Activated CD8-positive, alpha-beta memory T cell treated with anti-CD3 and anti-CD28 coated beads for 4 hours (primary cell): ENCODE results near the gene EIF3I.
"Not testable (repeated sequence)": the region's sequence is repeated elsewhere in the genome, so short reads cannot be mapped to it uniquely, and the experiment has no call there.

Source experiments
- DNase-seq, 2 donors: peaks; one replicate each; pipeline ENCODE4 v3.0.0-alpha.2; 2020; ENCODE audit warnings: low read depth in 2 of 2

The EIF3I gene

DNA sequence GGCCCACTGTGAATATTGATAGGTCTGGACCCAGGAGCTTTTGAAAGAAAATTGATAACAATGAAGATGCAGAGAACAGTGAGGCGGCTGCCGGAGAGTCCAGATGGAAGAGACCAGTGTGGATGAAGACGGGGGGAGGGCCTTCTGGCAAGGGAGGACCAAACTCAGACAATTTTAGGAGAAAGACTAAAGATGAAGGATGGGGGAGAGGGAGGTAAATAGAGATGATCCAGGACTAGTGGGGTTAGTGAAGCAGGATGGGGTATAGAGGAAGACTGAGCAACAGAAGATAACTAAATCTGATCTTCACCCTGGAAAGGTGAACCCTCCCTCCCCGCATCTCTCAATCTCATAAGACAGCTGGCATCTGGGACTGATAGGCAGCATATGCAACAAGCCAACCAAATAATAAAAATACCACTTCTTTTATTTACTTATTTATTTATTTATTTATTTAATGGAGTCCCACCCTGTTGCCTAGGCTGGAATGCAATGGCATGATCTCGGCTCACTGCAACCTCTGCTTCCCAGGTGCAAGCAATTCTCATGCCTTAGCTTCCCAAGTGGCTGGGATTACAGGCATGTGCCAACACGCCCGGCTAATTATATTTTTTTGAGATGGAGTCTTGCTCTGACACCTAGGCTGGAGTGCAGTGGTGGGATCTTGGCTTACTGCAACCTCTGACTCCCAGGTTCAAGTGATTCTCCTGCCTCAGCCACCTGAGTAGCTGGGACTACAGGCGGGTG is 10.5 kb downstream of the EIF3I start:
- DNase-seq, result no peak

- no peak for DNase-seq
These were observed 12.6 kb downstream of the EIF3I start for GRCh38 chr1:32234792-32235191.

DNA sequence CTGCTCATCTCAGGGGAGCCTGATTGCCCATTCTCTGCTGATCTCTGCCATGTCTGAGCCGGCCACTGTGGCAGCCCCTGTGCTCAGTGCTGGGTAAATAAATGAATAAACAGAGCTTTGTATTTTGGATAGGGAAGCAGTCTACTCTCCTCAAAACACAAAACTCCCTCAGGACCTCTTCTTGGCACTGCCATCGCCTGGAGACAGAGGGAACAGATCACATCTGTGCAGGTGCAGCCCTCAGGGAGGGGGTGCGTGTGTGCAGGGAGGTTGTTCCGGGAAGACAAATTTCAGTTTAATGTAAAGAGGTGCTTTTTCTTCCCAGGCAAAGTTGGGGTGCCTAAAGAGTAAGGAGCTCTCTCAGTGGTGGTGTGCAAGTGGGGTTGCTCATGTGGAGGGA is 17.1 kb downstream of the EIF3I start:
- DNase-seq, result no peak

GRCh38 chr1:32239790-32240139 is 17.6 kb downstream of the EIF3I start:
- no peak for DNase-seq

DNA sequence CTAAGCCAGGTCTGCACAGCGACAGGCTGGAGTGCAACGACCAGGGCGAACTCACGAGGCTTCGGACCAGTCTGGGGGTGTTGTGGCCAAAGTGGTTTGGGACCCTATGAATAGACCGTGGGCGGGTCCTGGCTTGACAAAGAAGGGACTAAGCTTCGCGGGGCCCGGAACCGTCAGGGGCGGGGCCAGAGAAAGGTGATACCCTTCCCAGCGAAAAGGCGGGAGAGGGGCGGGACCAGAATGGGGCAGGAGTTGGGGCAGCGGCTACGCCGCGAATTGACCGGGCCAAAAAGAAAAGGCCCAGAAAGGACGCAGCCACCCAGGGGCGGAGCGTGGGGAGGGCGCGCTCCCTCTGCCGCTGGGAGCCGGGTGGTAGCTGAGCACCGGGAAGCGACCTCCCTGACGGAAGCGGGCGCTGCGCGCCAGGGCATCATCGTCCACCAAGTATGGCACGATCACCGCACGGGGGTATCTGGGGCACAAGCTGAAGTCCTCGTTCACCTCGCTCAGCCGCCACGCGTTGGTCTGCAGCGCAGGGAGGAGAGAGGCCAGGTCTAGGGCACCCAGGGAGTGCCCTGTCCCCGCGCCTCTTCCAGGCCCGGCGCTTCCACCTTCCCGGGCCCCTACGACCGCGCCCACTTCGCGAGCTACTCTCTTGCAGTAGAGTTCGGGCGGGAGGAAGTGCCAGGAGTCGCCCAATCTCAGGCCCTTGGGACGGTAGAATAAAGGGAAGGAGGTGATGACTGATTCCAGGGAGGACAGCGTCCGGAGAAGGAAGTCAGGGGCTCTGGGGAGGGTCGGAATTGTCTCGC is 18.1 kb downstream of the EIF3I start:
- DNase-seq, result peak in 1 of 2 donors; percentile 28

DNA sequence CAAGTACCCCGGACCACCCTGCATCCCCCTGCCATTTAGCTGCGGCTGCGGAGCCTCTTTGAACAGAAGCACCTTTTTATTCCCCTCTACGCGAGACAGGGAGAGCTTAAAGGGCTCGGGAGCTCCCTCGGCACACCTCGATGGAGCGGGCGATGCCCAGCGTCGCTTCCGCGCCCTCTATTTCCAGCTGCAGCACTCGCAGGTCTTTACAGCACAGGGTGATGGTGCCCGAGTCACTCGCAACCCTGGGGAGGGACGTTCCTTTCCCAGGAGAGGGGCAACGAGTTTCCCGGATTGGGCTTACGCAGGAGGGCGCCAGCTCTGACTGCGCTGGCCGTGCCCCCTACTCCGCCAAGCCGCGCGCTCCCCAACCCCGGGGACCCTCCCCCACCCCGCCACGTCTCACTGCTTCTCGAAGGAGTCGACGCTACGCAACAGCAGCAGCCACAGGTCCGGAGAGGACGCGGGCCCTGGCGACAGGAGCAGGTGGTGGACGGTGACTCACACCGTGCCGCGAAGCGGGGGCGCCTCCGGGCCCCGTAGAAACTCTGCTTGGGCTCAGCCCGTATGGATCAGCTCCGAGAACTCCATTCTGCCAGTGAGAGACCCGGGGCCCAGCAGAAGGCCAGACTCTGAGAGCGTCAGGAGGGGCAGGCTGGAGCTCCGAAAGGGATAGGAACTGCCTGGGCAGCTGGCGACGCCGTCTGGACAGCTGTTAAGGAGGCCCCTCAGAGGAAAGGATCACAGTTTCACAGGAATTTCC is 19.0 kb downstream of the EIF3I start:
- no peak for DNase-seq

- DNase-seq, result no peak
These were observed 20.2 kb downstream of the EIF3I start for GRCh38 chr1:32242341-32242851.

- DNase-seq, result no peak
These were observed 24.7 kb downstream of the EIF3I start, which contains the start of gene FAM167B for GRCh38 chr1:32246888-32247273. TSS of gene FAM167B (plus strand) at chr1:32247222. CDS start at chr1:32247422, 200 bp downstream.

GRCh38 chr1:32247452-32247851 is 25.2 kb downstream of the EIF3I start:
- DNase-seq, result no peak

DNA sequence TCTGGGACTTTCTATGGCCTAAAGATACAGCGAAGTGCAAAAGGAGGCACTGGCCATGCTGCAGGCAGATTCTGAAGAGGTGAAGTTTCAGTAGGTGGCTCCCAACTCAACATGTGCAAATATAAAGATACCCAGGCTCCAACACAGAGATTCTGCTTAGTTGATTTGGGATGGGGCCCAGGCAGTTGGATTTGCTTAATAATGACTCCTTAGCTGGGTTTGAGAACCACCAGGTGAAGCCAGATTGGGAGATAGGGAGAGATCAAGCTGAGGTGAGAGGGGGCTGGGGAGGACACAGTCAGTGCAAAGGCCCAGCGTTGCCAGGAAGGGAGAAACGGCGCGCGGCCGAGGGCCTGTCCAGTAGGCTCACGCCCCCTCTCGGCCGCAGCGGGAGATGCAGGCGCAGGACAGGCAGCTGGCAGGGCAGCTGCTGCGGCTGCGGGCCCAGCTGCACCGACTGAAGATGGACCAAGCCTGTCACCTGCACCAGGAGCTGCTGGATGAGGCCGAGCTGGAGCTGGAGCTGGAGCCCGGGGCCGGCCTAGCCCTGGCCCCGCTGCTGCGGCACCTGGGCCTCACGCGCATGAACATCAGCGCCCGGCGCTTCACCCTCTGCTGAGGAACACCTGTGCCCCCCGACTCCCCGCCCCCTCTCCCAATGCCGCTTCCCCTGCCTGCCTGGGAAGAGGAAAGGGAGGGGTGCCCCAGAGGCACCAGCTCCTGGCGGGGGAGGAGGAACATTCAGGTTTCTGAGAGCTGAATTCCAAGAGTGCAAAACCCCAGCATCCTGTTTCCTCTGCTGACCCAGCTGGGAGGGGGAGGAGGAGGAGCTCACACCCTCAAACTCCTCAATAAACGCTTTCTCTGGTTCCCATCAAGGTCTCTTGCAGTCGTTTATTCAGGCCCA is 26.0 kb downstream of the EIF3I start:
- DNase-seq, result peak in 1 of 2 donors; percentile 53

GRCh38 chr1:32249831-32250525 is 27.8 kb downstream of the EIF3I start:
- peak; percentile 63 to 74 for DNase-seq

DNA sequence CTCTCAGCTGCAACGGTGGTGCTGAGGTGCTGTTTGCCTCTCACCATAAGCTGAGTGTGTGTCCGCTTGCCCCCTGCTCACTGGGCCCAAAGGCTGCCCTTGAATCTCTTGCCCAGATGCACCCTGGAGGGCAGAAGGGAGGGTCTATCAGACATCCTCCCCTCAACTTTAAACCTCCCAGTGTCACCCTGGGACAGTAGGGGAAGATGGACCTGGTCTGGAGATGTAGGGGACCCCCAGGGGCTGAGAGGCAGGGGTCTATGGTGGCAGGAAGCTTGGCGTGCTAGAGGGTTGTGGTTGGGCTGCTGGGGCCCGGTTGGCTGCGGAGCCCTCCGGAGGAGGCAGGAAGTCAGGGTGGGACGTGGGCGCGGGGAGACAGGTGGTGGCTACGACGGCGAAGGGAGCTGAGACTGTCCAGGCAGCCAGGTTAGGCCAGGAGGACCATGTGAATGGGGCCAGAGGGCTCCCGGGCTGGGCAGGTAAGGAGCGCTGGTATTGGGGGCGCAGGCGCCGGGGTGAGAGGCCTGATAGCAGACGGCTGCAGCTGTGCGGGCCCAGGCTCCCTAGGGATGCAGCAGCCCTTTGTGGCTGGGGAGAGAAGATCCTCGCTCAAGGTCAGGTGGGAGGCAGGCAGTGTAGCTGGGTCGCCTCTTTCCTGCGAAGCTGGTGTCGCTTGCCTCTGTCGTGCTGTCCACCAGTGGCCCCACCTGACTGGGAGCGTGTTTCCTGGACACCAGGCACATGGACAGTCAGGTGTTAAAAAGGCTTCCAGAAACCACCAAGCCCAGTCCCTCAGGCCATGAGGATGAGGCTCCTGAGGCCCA is 28.9 kb downstream of the EIF3I start, which contains the start of gene LCK:
Gene LCK (plus strand): TSS at position 373 of the 824 bp plus-strand sequence. CDS start 23,065 bp downstream, outside the sequence.
- peak in 1 of 2 donors; percentile 43 for DNase-seq

DNA sequence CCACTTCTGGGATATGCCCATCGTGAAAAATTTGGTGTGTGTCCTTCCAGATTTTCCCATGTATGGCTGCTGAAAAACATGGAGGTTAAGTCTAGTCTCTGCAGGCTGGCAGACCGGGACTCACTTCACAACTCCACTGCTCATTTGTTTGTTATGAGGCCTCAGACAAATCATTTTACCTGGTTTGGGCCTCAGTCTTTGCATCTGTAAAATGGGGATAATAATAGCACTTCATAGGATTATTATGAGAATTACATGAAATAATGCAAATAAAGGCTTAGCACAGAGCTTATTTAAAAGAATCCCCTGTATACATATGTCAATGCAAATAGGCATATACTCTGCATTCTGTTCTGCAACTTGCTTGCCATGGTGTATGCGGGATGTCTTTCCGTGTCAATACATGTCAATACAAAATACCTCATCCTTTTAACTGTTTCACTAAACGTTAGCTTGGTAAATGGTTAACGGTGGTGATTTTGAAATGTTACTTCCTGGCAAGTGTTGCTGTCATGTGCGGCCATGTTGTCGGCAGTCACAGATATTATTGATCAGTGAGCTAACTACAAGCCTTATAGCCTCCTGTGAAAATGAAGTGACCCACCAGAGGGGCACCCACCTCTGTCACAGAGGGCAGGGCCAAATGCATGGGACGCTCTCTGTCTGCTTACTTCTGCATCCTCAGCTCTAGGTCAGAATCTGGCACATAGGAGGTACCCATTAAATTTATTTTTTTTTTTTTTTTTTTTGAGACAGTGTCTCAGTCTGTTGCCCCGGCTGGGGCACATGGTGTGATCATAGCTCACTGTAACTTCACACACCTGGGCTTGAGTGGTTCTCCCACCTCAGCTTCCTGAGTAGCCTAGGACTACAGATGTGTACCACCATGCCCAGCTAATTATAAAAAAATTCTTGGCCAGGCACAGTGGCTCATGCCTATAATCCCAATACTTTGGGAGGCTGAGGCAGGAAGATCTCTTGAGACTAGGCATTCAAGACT is 33.2 kb downstream of the EIF3I start:
- DNase-seq, result no peak

DNA sequence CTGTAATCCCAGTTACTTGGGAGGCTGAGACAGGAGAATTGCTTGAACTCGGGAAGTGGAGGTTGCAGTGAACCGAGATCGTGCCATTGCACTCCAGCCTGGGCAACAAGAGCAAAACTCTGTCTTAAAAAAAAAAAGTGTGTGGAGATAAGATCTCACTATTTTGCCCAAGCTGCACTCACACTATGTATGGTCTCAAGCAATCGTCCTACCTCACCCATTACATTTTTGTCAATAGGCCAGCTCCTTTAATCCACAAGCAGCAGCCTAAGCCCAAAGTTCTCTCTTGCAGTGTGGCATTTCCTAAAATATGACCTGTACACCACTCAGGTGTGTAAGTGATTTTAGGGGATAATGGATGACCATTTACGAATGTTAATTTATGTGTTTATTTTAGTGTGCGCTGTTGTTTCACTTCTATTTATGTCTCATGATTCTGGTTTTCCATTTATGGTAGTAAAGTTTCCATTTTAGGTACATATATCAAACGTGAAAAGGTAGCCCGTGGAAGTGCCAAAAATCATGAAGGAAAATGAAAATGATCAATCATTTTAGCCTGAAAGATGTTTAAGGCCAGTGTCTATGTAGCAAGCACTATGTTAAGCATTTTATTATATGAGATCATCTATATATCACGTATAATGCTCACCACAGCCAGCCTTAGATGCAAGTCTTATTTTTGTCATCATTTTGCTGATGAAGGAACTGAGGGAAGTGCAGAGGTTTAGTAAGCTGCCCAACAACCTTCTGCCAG is 34.4 kb downstream of the EIF3I start:
- no peak for DNase-seq

DNA sequence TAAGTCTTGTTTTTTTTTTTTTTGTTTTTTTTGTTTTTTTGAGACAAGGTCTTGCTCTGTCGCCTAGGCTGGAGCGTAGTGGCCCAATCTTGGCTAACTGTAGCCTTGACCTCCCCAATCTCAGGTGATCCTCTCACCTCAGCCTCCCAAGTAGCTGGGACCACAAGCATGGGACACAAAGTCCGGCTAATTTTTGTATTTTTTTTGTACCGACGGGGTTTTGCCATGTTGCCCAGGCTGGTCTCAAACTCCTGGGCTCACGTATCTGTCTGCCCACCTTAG is 35.0 kb downstream of the EIF3I start:
- no peak for DNase-seq

- DNase-seq, result not testable (repeated sequence)
These were observed 41.0 kb downstream of the EIF3I start for GRCh38 chr1:32263236-32263593.

- DNase-seq, result no peak
These were observed 41.5 kb downstream of the EIF3I start for GRCh38 chr1:32263744-32264143.

GRCh38 chr1:32265846-32266245 is 43.6 kb downstream of the EIF3I start:
- DNase-seq, result no peak
